ENCODE measurements around the gene S100A2.
A peak's percentile ranks its signal among the peaks of the same experiment; 100 is the strongest.
"Not testable (repeated sequence)": the region's sequence is repeated elsewhere in the genome, so short reads cannot be mapped to it uniquely, and the experiment has no call there.

Gene S100A2

GRCh38 chr1:153527023-153527682 lies 38.5 kb downstream of the S100A2 start:
- H3K14ac ChIP-seq (ENCODE audit: low read length) = no peak overlapping the region
- WGBS, 2 donors (ENCODE audit: extremely low coverage in 2 of 2, insufficient read length in 2 of 2, insufficient replicate concordance in 1 of 2) = no CpG with 5 or more reads among the region's 8 CpGs
- H3K27ac ChIP-seq (replicated peaks; ENCODE audit: low read length) = no peak overlapping the region
- no peak overlapping the region for H2AK5ac ChIP-seq (ENCODE audit: low read depth, low read length)
- H3K4me3 ChIP-seq (ENCODE audit: low read length in 2 of 2) = no peak overlapping the region
- no peak overlapping the region for H2BK15ac ChIP-seq (ENCODE audit: low read length)
- no peak for DNase-seq (ENCODE audit: low spot score)
- H2AFZ ChIP-seq (ENCODE audit: low read length) = peak overlapping the region; percentile 68
- H4K91ac ChIP-seq (ENCODE audit: low read depth, low read length, poor library complexity) = no peak overlapping the region
- no peaks in the 10 kb centered on the region for H3K79me1 ChIP-seq (ENCODE audit: low read depth, low read length)
- peaks cover 3 to 5% of the 10 kb centered on the region in 2 donors for H3K4me1 ChIP-seq (ENCODE audit: control insufficient read depth in 2 of 2, insufficient read depth in 1 of 2, low read depth in 1 of 2, low read length in 2 of 2)
- no peak overlapping the region for H3K23ac ChIP-seq (ENCODE audit: low read depth, low read length, poor library complexity)
- no peak overlapping the region for H3K4ac ChIP-seq (ENCODE audit: low read length)
- no peak overlapping the region for H3K18ac ChIP-seq (ENCODE audit: low read length)
- H3K4me2 ChIP-seq (ENCODE audit: insufficient read depth, low read length, poor library complexity, severe bottlenecking) = no peak overlapping the region
- H3K9me3 ChIP-seq (replicated peaks in 1 of 2; ENCODE audit: control insufficient read depth in 2 of 2, insufficient read depth in 1 of 2, low read depth in 1 of 2, low read length in 2 of 2) = no peaks in the 10 kb centered on the region
- H2BK120ac ChIP-seq (ENCODE audit: low read depth, low read length) = no peak overlapping the region
- no peak overlapping the region for H2BK12ac ChIP-seq (ENCODE audit: low read length)
- no peak overlapping the region for H4K8ac ChIP-seq (ENCODE audit: low read depth, low read length)
- peaks cover 0 to 6% (median 0%) of the 10 kb centered on the region in 3 experiments for H3K27me3 ChIP-seq (ENCODE audit: control insufficient read depth in 3 of 3, insufficient read depth in 3 of 3, low read depth in 1 of 3, low read length in 3 of 3)
- no peak overlapping the region for H3K9ac ChIP-seq (ENCODE audit: low read depth, low read length, poor library complexity)
- no peak overlapping the region for H2BK5ac ChIP-seq (ENCODE audit: low read length)
- H3K36me3 ChIP-seq (replicated peaks in 1 of 2; ENCODE audit: control insufficient read depth in 2 of 2, insufficient read depth in 2 of 2, low read length in 2 of 2) = no peaks in the 10 kb centered on the region

DNA sequence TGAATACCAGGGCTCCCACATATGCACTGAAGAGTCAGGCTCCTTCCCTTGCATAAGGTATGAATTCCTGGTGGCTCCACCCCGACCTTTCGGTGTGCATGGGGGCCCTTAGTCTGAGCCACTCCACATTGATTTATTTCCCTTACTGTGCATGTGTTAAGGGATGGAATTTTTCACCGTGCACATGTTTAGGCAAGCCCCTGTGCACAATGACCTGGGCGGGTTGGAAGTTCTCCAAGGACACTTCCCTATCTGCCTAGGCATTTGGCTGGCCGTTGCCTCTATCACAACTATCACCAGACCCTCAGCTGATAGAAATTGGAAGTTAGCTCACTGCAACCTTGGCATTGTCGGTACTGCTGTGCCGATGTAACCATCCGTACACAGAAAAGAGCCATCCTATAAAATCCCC lies 39.5 kb downstream of the S100A2 start:
- H2BK12ac ChIP-seq (ENCODE audit: low read length) = no peak overlapping the region
- no peaks in the 10 kb centered on the region for H3K27me3 ChIP-seq (ENCODE audit: control insufficient read depth in 3 of 3, insufficient read depth in 3 of 3, low read depth in 1 of 3, low read length in 3 of 3)
- no peaks in the 10 kb centered on the region for H3K79me1 ChIP-seq (ENCODE audit: low read depth, low read length)
- no peak for DNase-seq (ENCODE audit: low spot score)
- H3K27ac ChIP-seq (replicated peaks; ENCODE audit: low read length) = no peak overlapping the region
- H3K18ac ChIP-seq (ENCODE audit: low read length) = no peak overlapping the region
- H2BK5ac ChIP-seq (ENCODE audit: low read length) = no peak overlapping the region
- H2BK15ac ChIP-seq (ENCODE audit: low read length) = no peak overlapping the region
- peaks cover 3 to 5% of the 10 kb centered on the region in 2 donors for H3K4me1 ChIP-seq (ENCODE audit: control insufficient read depth in 2 of 2, insufficient read depth in 1 of 2, low read depth in 1 of 2, low read length in 2 of 2)
- no peak overlapping the region for H3K4ac ChIP-seq (ENCODE audit: low read length)
- H3K4me3 ChIP-seq (ENCODE audit: low read length in 2 of 2) = no peak overlapping the region
- no peaks in the 10 kb centered on the region for H3K36me3 ChIP-seq (replicated peaks in 1 of 2; ENCODE audit: control insufficient read depth in 2 of 2, insufficient read depth in 2 of 2, low read length in 2 of 2)
- no peak overlapping the region for H3K4me2 ChIP-seq (ENCODE audit: insufficient read depth, low read length, poor library complexity, severe bottlenecking)
- no peaks in the 10 kb centered on the region for H3K9me3 ChIP-seq (replicated peaks in 1 of 2; ENCODE audit: control insufficient read depth in 2 of 2, insufficient read depth in 1 of 2, low read depth in 1 of 2, low read length in 2 of 2)
- H2BK120ac ChIP-seq (ENCODE audit: low read depth, low read length) = no peak overlapping the region
- peak overlapping the region; percentile 68 for H2AFZ ChIP-seq (ENCODE audit: low read length)
- no peak overlapping the region for H4K91ac ChIP-seq (ENCODE audit: low read depth, low read length, poor library complexity)
- no peak overlapping the region for H3K23ac ChIP-seq (ENCODE audit: low read depth, low read length, poor library complexity)
- no peak overlapping the region for H2AK5ac ChIP-seq (ENCODE audit: low read depth, low read length)
- H3K9ac ChIP-seq (ENCODE audit: low read depth, low read length, poor library complexity) = no peak overlapping the region
- no peak overlapping the region for H4K8ac ChIP-seq (ENCODE audit: low read depth, low read length)
- H3K14ac ChIP-seq (ENCODE audit: low read length) = no peak overlapping the region
- no CpG with 5 or more reads among the region's 8 CpGs for whole genome bisulfite sequencing, 2 donors (ENCODE audit: extremely low coverage in 2 of 2, insufficient read length in 2 of 2, insufficient replicate concordance in 1 of 2)

GRCh38 chr1:153525088-153525728 lies 40.4 kb downstream of the S100A2 start:
- no peak overlapping the region for H2BK5ac ChIP-seq (ENCODE audit: low read length)
- H3K4me3 ChIP-seq (ENCODE audit: low read length in 2 of 2) = no peak overlapping the region
- peak overlapping the region; percentile 32 for H3K27ac ChIP-seq (replicated peaks; ENCODE audit: low read length)
- no peak overlapping the region for H3K4me2 ChIP-seq (ENCODE audit: insufficient read depth, low read length, poor library complexity, severe bottlenecking)
- H3K27me3 ChIP-seq (ENCODE audit: control insufficient read depth in 3 of 3, insufficient read depth in 3 of 3, low read depth in 1 of 3, low read length in 3 of 3) = no peaks in the 10 kb centered on the region
- no peaks in the 10 kb centered on the region for H3K36me3 ChIP-seq (replicated peaks in 1 of 2; ENCODE audit: control insufficient read depth in 2 of 2, insufficient read depth in 2 of 2, low read length in 2 of 2)
- H3K79me1 ChIP-seq (ENCODE audit: low read depth, low read length) = no peaks in the 10 kb centered on the region
- no peak overlapping the region for H3K4ac ChIP-seq (ENCODE audit: low read length)
- no peak for DNase-seq (ENCODE audit: low spot score)
- H3K9me3 ChIP-seq (replicated peaks in 1 of 2; ENCODE audit: control insufficient read depth in 2 of 2, insufficient read depth in 1 of 2, low read depth in 1 of 2, low read length in 2 of 2) = no peaks in the 10 kb centered on the region
- no peak overlapping the region for H3K14ac ChIP-seq (ENCODE audit: low read length)
- H4K8ac ChIP-seq (ENCODE audit: low read depth, low read length) = no peak overlapping the region
- no peak overlapping the region for H4K91ac ChIP-seq (ENCODE audit: low read depth, low read length, poor library complexity)
- no peak overlapping the region for H2BK15ac ChIP-seq (ENCODE audit: low read length)
- WGBS, 2 donors (ENCODE audit: extremely low coverage in 2 of 2, insufficient read length in 2 of 2, insufficient replicate concordance in 1 of 2) = no CpG with 5 or more reads among the region's 3 CpGs
- no peak overlapping the region for H2BK120ac ChIP-seq (ENCODE audit: low read depth, low read length)
- H3K9ac ChIP-seq (ENCODE audit: low read depth, low read length, poor library complexity) = no peak overlapping the region
- H2BK12ac ChIP-seq (ENCODE audit: low read length) = peak overlapping the region; percentile 30
- H3K23ac ChIP-seq (ENCODE audit: low read depth, low read length, poor library complexity) = no peak overlapping the region
- H2AFZ ChIP-seq (ENCODE audit: low read length) = no peak overlapping the region
- H3K18ac ChIP-seq (ENCODE audit: low read length) = peak overlapping the region; percentile 58
- peaks cover 3 to 5% of the 10 kb centered on the region in 2 donors for H3K4me1 ChIP-seq (ENCODE audit: control insufficient read depth in 2 of 2, insufficient read depth in 1 of 2, low read depth in 1 of 2, low read length in 2 of 2)
- H2AK5ac ChIP-seq (ENCODE audit: low read depth, low read length) = no peak overlapping the region

DNA sequence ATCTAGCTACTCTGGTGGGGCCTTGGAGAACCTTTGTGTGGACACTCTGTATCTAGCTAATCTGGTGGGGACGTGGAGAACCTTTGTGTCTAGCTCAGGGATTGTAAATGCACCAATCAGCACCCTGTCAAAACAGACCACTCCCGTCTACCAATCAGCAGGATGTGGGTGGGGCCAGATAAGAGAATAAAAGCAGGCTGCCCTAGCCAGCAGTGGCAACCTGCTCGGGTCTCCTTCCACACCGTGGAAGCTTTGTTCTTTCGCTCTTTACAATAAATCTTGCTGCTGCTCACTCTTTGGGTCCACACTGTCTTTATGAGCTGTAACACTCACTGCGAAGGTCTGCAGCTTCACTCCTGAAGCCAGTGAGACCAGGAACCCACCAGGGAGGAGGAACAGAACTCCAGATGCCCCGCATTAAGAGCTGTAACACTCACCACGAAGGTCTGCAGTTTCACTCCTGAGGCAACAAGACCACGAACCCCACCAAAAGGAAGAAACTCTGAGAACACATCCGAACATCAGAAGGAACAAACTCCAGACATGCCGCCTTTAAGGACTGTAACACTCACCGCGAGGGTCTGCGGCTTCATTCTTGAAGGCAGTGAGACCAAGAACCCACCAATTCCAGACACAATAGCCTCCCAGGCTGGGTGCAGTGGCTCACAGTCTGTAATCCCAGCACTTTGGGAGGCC lies 43.1 kb downstream of the S100A2 start:
- H3K4me1 ChIP-seq (ENCODE audit: control insufficient read depth in 2 of 2, insufficient read depth in 1 of 2, low read depth in 1 of 2, low read length in 2 of 2); H3K18ac ChIP-seq (ENCODE audit: low read length); H2AK5ac ChIP-seq (ENCODE audit: low read depth, low read length); H4K8ac ChIP-seq (ENCODE audit: low read depth, low read length); H3K23ac ChIP-seq (ENCODE audit: low read depth, low read length, poor library complexity); H3K36me3 ChIP-seq (replicated peaks in 1 of 2; ENCODE audit: control insufficient read depth in 2 of 2, insufficient read depth in 2 of 2, low read length in 2 of 2); H4K91ac ChIP-seq (ENCODE audit: low read depth, low read length, poor library complexity); H2AFZ ChIP-seq (ENCODE audit: low read length); H3K4me2 ChIP-seq (ENCODE audit: insufficient read depth, low read length, poor library complexity, severe bottlenecking); H3K27me3 ChIP-seq (ENCODE audit: control insufficient read depth in 3 of 3, insufficient read depth in 3 of 3, low read depth in 1 of 3, low read length in 3 of 3); H3K9me3 ChIP-seq (replicated peaks in 1 of 2; ENCODE audit: control insufficient read depth in 2 of 2, insufficient read depth in 1 of 2, low read depth in 1 of 2, low read length in 2 of 2); H3K79me1 ChIP-seq (ENCODE audit: low read depth, low read length); H3K27ac ChIP-seq (replicated peaks; ENCODE audit: low read length); H2BK120ac ChIP-seq (ENCODE audit: low read depth, low read length); H2BK12ac ChIP-seq (ENCODE audit: low read length); H3K14ac ChIP-seq (ENCODE audit: low read length); H3K9ac ChIP-seq (ENCODE audit: low read depth, low read length, poor library complexity); H3K4me3 ChIP-seq (ENCODE audit: low read length in 2 of 2); DNase-seq (ENCODE audit: low spot score); H3K4ac ChIP-seq (ENCODE audit: low read length); H2BK5ac ChIP-seq (ENCODE audit: low read length); H2BK15ac ChIP-seq (ENCODE audit: low read length): not testable (repeated sequence)
- WGBS, 2 donors (ENCODE audit: extremely low coverage in 2 of 2, insufficient read length in 2 of 2, insufficient replicate concordance in 1 of 2) = no CpG with 5 or more reads among the region's 14 CpGs

Measured in neuronal stem cell (in vitro differentiated cells).